HepG2 (cell line): ENCODE results near the gene PFN4. TPM values are rescaled to one million over a fixed set of nuclear protein-coding genes. Genes with fewer than 3 reads are reported as not detected.

Experiments
- E2F2 ChIP-seq: sonication (generic); formaldehyde crosslinking; IDR thresholded peaks from 2 replicates; pipeline ENCODE4 v1.4.0; 2020; ENCODE audit warnings: missing genetic modification reagents, borderline replicate concordance
- FLYWCH1 ChIP-seq: sonication (generic); formaldehyde crosslinking; IDR thresholded peaks from 2 replicates; pipeline ENCODE4 v1.8.1; 2023; ENCODE audit warnings: mild to moderate bottlenecking, missing genetic modification reagents
- FOXM1 ChIP-seq: sonication (generic); formaldehyde crosslinking; IDR thresholded peaks from 2 replicates; pipeline ENCODE4 v1.5.0; 2020; ENCODE audit warnings: missing genetic modification reagents
- GABPA ChIP-seq, 2 experiments: IDR thresholded peaks; 2 replicates each; pipeline ENCODE4 v1.6.1; 2011 to 2016; ENCODE audit warnings: low read depth in 2 of 2, low read length in 1 of 2, missing biosample characterization in 1 of 2, missing genetic modification characterization in 1 of 2
- MBD4 ChIP-seq: IDR thresholded peaks from 2 replicates; pipeline ENCODE4 v1.6.1; 2012; ENCODE audit warnings: low read length, inconsistent platforms, borderline replicate concordance
- RBFOX2 ChIP-seq: fragments of 200-400 bp; formaldehyde crosslinking; IDR thresholded peaks from 2 replicates; pipeline ENCODE4 v1.6.1; 2017; ENCODE audit warnings: low read depth, mild to moderate bottlenecking, low read length
- SP2 ChIP-seq: sonication (generic); formaldehyde crosslinking; IDR thresholded peaks from 2 replicates; pipeline ENCODE4 v1.5.1; 2020; ENCODE audit warnings: mild to moderate bottlenecking, missing genetic modification reagents
- TEF ChIP-seq: sonication (generic); formaldehyde crosslinking; IDR thresholded peaks from 2 replicates; pipeline ENCODE4 v1.5.0; 2020; ENCODE audit warnings: missing genetic modification reagents
- ZBTB4 ChIP-seq: sonication (generic); formaldehyde crosslinking; IDR thresholded peaks from 2 replicates; pipeline ENCODE4 v1.4.0; 2020; ENCODE audit warnings: missing genetic modification reagents, mild to moderate bottlenecking, borderline replicate concordance
- ZBTB7A ChIP-seq: sonication (generic); formaldehyde crosslinking; IDR thresholded peaks from 2 replicates; pipeline ENCODE4 v1.8.0; 2022; ENCODE audit warnings: mild to moderate bottlenecking, missing genetic modification reagents
- ZKSCAN8 ChIP-seq: IDR thresholded peaks from 2 replicates; pipeline ENCODE4 v1.6.1; 2016; ENCODE audit warnings: borderline replicate concordance, missing genetic modification reagents, missing compliant biosample characterization
- ZNF318 ChIP-seq: sonication (generic); formaldehyde crosslinking; IDR thresholded peaks from 2 replicates; pipeline ENCODE4 v1.4.0; 2020; ENCODE audit warnings: mild to moderate bottlenecking, missing genetic modification reagents
- ZNF580 ChIP-seq: IDR thresholded peaks from 2 replicates; pipeline ENCODE4 v1.6.1; 2016; ENCODE audit warnings: low read depth, borderline replicate concordance
- ZNF672 ChIP-seq: sonication (generic); formaldehyde crosslinking; IDR thresholded peaks from 2 replicates; pipeline ENCODE4 v1.8.1; 2022; ENCODE audit warnings: missing genetic modification reagents
- polyA plus RNA-seq, 8 experiments: library from polyadenylated mRNA; depleted of rRNA in 3 of 8; stranded (reverse) in 7 of 8; unstranded in 1 of 8; fragments of >200 nt; fragmentation: Illumina TruSeq in 4 of 8; extraction: Trizol in 4 of 8; gene quantifications; 2 replicates each; pipeline versions ENCODE4 v1.2.1 to v1.2.3, GENCODE V29; 2011 to 2016; ENCODE audit warnings: low read depth in 4 of 8, missing spikeins in 1 of 8, mixed read lengths in 1 of 8; ENCODE audit not compliant: insufficient read depth in 1 of 8
- total RNA-seq, 5 experiments: library from RNA; depleted of rRNA; stranded (reverse); fragments of >200 nt; fragmentation: Illumina TruSeq; extraction: Trizol; gene quantifications; 2 replicates each; pipeline ENCODE4 v1.2.3, GENCODE V29; 2016; ENCODE audit warnings: low read depth in 1 of 5

The PFN4 gene
- total and polyA plus RNA-seq, 2 of the 13 experiments (the other 11 are each of a cell fraction or from before 2014, with no cell fraction given) = 0.12 to 0.20 TPM

GRCh38 chr2:24084386-24085199 lies 38.5 kb downstream of the PFN4 start, which contains the start of gene TP53I3 (continued):
- no peak for TF ChIP-seq ZNF318 (CRISPR knock-in tag)
- TF ChIP-seq FOXM1 (CRISPR knock-in tag) = no peak
- no peak for TF ChIP-seq E2F2 (CRISPR knock-in tag)
- no peak for TF ChIP-seq FLYWCH1
- peak; percentile 62; the same call in 1 of the 2 replicates for TF ChIP-seq ZBTB7A (CRISPR knock-in tag)
- TF ChIP-seq GABPA (IDR thresholded peaks at IDR 0.05; ENCODE audit: low read depth, low read length) = no peak; the same call in 1 of the 2 replicates
- no peak for TF ChIP-seq GABPA (CRISPR knock-in tag; IDR thresholded peaks at IDR 0.05; ENCODE audit: low read depth)
- no peak for TF ChIP-seq MBD4
- TF ChIP-seq ZBTB4 (CRISPR knock-in tag) = peak; percentile 17; the same call in 1 of the 2 replicates
- TF ChIP-seq ZNF672 (CRISPR knock-in tag) = 0 out of 2 replicates have a peak, but pooled peaks have one; percentile 60
- peak; percentile 92 for TF ChIP-seq RBFOX2
- peak; percentile 88; the same call in 1 of the 2 replicates for TF ChIP-seq ZNF580 (CRISPR knock-in tag)
- peak; percentile 58; the same call in 1 of the 2 replicates for TF ChIP-seq TEF
- no peak for TF ChIP-seq ZKSCAN8 (CRISPR knock-in tag)
- peak; percentile 63 for TF ChIP-seq SP2
